ENCODE measurements around the gene RDH13.
A peak's percentile ranks its signal among the peaks of the same experiment; 100 is the strongest.
"Not testable (repeated sequence)": the region's sequence is repeated elsewhere in the genome, so short reads cannot be mapped to it uniquely, and the experiment has no call there.

The RDH13 gene

DNA sequence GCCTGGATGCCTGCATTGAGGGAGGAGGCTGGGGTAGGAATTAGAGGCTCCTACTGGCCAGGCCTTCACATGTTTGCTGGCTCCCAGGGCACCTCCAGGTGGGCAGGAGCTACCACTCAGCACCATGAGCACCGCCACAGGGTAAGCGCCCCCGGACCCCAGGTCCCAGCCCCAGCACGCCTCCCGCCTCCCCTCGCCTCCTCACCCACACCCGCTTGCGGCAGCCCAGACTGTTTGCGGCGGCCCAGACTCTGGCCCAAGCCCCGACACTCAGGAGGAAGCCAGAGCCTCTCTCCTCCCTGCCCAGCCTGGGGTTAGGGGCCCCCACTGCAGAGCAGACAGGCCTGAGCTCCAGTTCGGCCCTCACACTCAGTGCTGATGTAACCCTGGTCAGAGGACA lies 13.4 kb upstream of the RDH13 start:
- no peak for DNase-seq

DNA sequence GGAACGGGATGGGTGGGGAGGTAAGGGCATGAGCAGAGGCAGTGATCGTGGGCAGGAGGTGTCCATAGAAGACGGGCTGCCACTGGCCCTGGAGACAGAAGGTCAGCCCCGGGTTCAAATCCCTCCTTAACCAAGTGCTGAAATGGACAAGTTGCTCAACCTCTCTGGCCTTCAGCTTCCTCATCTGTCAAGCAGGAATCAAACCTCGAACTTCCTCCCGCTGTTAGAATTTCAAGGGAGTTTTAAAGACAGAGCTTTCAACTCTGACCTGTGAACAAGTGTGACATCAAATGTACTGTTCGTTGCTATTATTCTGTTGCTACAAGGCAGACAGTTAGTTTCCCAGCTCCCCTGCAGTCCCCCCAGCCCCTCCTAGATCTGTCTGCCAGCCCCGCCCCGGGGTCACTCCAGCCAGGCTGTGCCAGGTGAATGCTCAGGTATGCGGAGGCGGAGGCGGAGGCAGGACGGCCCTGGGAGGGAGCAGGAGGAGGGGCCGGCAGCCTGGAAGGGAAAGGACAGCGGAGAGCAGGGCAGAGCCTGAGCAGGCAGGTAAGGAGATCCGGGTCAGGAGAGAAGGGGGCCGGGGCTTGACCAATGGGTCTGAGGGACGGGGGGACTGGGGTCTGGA lies 12.5 kb upstream of the RDH13 start, which contains the start of gene EPS8L1:
Gene EPS8L1 (plus strand): TSS at position 499 of the 628 bp plus-strand sequence. CDS start 576 bp downstream, outside the sequence.
- DNase-seq = no peak

DNA sequence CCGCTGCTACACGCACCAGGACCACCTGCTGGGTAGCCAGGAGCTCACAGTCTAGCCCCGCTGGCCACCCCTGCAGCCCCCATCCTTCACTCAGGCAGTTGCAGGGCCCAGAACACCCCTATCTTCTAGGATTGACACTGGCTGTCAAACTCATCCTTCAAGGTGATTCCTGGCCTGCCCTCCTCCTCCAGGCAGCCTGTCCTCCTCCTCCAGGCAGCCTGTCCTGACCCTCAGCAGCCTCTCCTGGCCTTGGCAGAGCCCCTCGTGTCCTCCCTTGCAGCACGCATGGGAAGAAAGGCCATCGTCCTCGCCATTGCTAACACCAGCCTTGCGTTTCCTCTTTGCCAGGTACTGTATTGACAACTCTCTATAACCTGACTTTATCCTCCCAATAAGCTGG lies 9.0 kb upstream of the RDH13 start:
- DNase-seq = no peak

DNA sequence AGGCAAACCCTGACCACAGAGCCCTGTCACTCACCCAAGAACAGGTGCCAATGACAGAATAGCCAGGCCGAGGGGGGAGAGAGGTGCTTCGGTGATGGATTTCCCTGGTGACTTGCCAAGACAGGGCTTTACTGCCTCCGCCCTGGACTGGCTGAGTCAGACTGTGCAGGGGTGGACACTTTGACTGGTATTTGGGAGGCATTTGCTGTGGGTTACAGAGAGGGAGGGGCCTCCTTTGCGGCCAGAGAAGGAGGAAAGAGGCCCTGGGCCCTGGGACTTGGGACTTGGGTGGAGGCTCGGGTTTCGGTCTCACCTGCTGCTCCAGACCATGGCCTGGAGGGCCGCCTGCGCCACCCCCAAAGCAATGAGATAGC lies 8.2 kb upstream of the RDH13 start:
- no peak for DNase-seq

DNA sequence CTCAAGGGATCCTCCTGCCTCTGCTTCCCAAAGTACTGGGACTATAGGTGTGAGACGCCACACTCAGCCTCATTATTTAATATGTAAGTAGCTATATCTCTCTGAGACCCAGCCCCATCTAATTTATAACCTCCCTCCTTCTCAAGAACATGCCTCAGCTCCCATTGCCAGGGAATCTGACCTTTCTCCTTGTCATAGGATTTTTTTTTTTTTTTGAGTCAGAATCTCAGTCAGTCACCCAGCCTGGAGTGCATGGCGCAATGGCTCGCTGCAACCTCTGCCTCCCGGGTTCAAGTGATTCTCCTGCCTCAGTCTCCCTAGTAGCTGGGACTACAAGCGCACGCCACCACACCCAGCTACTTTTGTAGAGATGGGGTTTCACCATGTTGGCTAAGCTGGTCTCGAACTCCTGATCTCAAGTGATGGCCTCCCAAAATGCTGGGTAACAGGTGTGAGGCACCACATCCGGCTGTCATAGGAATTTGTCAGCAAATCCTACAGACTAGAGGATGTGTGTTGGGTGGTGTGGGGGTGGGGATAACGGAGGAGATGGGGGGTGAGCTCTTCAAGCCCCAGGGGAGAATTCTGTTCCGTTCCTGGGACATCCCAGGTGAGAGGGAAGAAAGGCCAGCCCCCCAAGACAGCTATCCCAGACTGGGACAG lies 7.6 kb upstream of the RDH13 start:
- no peak for DNase-seq

DNA sequence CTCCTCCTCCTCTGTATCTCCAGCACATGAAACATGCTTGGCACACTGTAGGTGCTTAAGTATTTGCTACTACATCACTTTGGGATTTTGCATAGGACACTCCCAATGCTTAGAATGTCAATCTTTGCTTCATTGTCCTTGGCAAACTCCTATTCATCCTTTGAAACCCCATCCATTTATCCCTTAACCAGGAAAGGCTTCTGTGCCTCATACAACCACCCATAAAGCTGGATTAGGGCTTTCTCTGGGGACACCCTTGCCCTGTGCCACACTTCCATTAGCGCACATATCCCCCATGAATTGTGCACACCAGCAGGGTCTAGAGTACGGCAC lies 6.9 kb upstream of the RDH13 start:
- no peak for DNase-seq

DNA sequence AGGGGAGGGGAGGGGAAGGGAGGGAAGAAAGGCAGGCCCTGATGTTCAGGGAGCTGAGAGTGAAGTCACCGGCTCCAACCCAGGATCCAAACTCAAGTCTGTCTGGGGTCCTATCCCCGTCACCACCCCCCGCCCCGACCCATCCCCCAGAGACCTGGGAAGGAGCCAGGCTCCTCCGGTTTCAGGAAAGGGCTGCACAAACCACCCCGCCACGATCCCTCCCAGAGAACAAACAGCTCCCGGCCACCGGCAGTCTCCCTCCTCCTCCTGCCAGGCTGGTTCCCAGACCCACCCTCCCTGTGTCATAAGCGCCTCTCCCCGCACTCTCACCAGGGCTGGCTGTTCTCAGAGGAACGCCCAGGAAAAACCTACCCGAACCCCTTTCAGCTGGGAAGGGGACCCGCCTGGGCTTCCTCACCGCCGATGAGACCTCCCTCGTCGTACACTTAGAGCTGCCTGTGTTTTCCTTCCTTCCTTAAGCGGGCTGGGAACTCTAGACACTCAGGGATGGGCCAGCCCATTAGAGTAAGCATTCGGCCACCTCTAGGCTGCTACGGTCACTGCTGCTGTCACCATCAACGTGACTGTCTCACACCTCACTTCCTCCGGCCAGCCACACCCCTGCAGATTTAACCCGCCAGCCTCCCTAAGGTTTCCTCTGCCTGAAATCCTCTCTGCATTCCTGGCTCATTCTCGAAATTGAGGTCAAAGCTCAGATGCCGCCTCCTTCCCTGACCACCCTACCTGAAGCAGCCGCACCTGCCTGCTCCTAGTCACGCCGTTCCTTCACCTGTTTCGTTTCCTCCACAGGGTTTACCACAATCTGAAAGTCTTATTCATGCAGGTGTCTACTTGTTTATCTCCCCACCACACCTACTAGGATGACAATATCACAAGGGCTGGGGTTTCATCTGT lies 6.3 kb upstream of the RDH13 start:
- DNase-seq = peak; percentile 82

DNA sequence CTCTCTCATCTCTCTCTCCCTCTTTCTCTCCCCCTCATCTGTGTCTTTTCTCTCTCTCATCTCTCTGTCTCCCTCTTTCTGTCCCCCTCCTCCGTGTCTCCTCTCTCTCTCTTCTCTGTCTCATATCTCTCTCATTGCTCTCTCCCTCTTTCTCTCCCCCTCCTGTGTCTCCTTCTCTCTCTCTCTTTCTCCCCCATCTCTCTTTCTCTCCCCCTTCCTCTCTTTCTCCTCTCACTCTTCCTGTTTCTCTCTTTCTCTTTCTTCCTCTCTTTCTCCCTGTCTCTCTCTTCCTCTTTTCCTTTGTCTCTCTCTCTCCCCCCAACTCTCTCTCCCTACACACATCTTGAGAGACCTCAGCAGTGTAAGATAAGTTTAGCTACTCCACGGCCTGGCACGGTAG lies 4.9 kb upstream of the RDH13 start:
- no peak for DNase-seq

DNA sequence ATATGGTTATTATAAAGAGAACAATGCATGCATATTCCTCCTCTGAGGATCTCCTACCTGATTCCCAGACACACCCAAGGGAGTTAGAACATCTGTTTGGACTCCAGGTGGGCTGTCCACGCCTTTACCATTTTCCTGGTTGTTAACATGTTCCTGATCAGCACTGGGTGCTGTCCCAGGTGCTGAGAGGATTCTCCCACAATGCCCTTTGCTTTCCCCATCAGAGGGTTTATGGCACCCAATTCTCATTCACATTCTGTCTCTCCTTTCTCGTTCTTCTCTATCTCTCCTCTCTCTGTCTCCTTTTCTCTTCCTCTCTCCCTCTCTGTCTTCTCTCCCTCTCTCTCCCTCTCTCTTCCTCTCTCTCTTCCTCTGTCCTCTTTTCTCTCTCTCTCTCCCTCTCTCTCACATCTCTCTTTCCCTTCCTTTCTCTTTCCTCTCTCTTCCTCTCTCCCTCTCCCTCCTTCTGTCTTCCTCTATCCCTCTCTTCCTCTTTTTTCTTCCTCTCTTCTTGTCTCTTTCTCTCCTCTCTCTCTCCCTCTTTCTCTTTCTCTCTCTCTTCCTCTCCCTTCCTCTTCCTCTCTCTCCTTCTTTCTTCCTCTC lies 3.3 kb upstream of the RDH13 start:
- no peak for DNase-seq

DNA sequence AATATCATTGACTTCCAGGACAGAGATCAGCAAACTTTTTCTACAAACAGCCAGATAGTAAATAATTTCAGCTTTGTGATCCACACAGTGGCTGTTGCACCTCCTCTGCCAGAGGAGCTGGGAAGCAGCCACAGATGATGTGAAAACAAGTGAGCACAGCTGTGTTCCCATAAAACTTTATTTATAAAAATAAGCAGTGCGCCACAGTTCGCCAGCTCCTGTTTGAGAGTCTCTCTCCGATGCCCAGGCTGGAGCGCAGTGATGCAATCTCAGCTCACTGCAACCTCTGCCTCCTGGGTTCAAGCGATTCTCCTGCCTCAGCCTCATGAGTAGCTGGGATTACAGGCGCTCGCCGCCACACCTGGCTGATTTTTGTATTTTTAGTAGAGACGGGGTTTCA lies 2.6 kb upstream of the RDH13 start:
- not testable (repeated sequence) for DNase-seq

DNA sequence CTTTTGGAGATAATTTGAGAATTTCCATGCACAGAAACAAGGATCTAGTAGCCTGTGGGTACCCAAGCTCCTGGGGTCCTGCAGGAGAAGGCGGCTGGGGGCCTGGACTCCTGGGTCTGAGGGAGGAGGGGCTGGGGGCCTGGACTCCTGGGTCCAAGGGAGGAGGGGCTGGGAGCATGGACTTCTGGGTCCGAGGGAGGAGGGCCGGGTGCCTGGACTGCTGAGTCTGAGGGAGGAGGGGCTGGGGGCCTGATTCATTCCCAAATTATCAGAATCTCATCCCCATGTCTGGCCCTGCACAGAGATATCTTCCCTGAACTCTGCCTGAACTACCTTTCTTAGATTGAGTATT lies 520 bp upstream of the RDH13 start:
- no peak for DNase-seq

DNA sequence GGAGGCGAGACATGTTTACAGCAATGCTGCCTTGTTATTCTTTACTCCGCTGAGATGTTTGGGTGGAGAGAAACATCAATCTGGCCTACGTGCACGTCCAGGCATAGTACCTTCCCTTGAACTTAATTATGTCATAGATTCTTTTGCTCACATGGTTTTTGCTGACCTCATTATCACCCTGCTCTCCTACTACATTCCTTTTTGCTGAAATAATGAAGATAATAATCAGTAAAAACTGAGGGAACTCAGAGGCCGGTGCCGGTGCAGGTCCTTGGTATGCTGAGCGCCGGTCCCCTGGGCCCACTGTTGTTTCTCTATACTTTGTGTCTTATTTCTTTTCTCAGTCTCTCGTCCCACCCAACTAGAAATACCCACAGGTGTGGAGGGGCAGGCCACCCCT lies 2.7 kb downstream of the RDH13 start:
- not testable (repeated sequence) for DNase-seq

DNA sequence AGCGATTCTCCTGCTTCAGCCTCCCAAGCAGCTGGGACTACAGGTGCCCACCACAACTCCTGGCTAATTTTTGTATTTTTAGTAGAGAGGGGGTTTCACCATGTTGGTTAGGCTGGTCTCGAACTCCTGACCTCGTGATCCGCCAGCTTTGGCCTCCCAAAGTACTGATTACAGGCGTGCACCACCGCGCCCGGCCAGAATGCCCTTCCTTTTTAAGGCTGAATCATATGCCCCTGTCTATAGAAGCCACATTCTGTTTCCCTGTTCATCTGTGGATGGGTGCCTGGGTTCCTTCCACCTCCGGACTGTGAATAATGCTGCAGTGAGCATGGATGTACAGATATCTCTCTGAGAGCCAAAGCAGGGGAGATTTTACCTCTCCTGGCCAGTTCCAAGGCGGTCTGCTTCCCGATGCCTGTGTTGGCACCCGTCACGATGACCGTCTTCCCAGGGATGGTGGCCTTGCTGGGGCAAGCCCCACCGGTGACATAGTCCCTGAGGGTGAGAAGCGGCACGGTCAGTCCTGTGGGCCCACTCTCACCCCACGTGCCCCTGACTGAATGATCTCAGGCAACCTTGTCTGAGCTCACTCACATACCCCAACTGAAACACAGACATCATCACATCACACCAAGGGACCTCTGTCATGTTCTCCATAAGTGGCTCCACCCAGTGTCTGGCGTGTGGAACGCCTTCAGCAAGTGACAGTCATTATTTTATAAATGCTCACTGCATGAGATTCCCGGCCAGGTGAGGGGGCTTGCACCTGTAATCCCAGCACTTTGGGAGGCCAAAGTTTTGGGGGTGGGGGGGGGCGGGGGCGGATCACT lies 4.0 kb downstream of the RDH13 start:
- DNase-seq = no peak

DNA sequence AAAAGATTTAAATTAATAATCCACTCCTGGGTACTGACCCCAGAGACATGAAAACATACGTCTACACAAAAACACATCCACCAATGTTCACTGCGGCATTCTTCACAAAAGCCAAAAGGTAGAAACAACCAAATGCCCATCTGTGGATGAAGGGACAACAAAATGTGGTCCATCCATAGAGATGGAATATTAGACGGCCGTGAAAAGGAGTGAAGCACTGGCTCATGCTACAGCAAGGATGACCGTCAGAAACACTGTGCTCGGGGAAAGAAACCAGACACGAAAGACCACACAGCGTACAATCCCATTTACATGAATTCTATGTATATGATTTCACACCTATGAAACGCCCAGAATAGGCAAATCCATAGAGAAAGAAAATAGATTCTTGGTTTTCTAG lies 6.1 kb downstream of the RDH13 start:
- no peak for DNase-seq

DNA sequence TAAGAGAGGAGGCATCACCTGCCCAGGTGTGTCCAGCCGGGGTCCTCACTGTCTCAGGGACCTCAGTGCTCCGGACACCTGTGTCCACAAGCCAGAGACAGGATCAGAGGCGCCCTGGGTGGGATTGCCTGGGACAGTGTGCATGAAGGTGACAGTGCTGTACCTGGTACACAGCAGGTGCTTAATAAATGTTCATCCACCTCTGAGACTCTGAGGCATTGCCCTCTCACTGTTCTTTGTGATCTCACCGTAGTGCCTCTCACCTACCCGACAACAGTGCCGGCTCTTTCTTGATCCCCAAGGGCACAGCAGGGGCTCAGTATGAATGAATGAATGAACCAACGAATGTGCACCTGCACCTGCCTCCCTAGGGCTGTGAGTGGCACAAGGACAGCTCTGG lies 9.2 kb downstream of the RDH13 start:
- DNase-seq = no peak

DNA sequence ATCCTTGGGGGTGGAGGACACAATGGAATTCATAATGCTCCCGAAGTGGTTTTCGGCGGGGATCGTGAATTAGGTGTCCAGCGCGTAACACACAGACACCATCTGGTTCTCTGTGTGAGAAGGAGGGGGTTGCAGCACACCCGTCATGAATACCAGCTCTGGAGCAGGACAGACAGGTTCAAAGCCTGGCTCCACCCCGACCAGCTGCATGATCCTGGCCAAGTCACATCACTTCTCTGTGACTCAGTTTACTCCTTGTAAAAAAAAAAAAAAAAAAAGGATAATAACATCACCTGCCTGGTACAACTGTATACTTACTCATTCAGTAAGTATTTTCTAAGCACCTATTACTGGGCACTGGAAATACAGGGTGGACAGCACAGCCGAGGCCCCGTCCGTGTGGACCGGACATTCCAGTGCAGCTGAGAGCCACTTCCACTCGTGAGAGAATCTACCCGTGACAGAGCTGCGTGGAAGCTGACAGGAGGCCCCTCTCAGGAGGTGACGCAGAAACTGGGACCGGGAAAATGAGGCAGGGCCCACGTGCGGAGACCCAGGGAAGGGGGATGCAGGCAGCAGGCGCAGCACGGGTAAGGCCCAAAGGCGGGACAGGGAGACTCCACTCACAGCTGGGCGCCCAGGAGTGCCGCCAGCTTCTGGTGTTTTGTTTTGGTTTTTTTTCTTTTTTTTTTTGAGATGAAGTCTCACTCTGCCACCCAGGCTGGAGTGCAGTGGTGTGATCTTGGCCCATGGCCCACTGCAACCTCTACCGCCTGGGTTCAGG lies 12.0 kb downstream of the RDH13 start:
- DNase-seq = no peak

DNA sequence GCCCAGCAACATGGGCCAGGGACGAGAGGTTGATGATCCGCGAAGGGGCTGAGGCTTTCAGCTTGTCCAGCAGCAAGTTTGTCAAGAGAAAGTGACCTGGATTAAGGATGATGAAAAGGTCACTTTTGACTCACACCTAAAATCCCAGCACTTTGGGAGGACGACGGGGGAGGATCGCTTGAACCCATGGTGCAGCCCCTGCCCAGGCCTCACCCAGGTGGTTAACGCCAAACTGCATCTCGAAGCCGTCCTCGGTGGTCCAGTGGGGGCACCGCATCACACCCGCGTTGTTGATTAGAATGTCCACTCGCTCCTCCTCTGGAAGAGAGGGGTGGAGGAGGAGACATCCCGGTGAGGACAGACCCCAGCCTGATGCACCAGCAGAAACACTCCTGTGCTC lies 14.5 kb downstream of the RDH13 start:
- DNase-seq = no peak

DNA sequence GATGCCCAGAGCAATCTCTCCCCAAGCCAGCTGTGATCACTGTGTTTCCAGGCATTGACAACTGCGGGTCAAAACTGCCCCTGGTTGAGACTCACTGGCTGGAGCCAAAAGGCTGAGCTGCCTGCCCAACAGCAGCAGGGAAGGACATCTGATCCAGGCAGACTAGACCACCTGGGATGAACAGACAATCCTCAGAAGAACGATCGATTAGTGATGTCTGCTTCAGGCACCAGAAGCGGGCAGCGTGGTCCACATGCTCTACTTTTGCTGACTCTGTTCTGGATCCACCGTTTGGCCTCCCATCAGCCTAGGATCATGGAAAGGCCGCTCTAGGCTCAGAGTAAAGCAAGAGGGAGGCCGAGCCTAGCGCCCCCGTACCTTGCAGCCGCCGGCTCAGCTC lies 15.0 kb downstream of the RDH13 start:
- DNase-seq = no peak

DNA sequence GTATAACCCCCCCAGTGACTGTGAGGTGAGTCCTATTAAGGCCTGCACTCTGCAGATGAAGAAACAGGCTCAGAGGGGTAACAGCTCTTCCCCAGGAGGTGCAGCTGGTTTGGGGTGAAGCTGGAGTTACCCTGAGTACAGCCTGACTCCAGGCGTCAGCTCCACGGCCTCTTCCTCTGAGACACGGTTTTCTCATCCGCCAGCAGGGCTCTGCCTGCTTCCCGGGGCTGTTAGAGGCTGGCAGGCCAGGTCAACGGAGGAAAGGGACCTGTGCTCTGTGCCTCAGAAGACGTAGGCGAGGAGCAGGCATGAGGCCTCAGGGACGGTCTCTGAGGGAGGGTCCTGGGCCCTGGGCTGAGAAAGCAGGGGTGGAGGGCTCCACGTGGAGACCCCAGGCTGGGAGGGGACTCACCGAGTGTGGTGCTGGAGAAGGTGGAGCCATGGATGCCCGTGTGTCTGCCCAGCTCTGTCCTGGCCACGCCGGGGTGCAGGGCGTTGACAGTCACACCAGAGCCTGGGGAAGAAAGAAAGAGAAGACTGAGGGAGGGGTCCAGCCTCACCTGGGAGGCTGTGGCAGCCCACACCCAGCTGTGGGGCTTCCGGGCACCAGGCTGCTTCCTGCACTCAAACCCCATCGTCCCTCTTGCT lies 15.8 kb downstream of the RDH13 start:
- no peak for DNase-seq

DNA sequence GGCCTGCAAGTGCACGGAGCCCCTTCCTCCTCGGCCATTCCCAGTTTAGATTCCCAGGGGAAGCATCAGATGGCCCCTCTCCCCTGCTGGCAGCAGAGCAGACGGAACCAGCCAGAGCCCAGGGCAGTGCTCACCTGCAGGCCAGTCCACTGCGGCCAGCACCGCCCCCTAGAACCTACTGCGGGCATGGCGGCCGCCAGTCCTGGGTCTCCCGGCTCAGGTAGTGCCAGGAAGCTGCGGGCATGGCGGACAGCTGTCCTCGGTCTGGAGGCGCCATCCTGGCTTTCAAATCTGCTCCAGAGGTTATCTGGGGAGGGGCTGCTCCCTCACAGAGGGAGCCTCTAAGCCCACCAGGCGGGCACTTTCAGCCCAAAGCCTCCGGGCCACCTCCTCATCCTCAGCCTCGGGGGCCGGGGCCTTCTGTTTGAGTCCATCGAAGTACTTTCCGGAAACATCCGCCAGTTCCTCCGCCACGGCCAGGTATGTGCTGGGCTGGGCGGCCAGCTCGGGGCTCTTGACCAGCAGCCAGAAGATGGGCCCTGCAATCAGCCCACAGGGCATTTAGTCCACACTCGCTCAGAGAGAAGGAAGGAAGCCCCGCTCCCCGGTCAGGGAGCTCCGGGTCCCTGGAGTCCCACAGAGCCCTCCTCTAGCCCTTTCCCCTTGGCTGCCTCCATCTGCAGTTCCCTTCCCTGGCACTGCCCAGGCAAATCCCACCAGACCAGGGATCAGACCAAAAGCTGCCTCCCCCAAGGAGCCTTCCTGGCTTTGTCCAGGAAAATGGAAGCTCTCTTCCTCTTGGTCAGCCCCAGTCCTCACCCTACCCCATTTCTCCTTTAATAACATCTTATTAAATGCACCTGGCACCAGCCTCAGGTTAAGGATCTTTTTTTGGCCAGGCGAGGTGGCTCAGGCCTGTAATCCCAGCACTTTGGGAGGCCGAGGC lies 17.9 kb downstream of the RDH13 start:
- DNase-seq = no peak

Data from NCI-H2227 treated with DMSO at 0.1 percent for 48 hours (cell line).